ENCODE data around the gene PKMYT1.

- TF ChIP-seq CTCF (IDR thresholded peaks at IDR 0.05) (no peak), POLR2A (IDR thresholded peaks at IDR 0.05) (no peak)
Measured at GRCh38 chr16:3014971-3015370, 34.7 kb upstream of the PKMYT1 start.

Data from gastroesophageal sphincter (tissue), 3 donors.